GM23248 (cell line): ENCODE measurements around the gene DIP2C. TPM values are rescaled to one million over a fixed set of nuclear protein-coding genes. Genes with fewer than 3 reads are reported as not detected.

Source experiments
- DNase-seq: peaks from one replicate; pipeline ENCODE4 v3.0.0-alpha.2; 2015
- H2AFZ ChIP-seq: fragments of 200-600 bp; sonication (generic); 2 replicates; pipeline ENCODE4 v1.6.1; 2016; ENCODE audit warnings: antibody characterized with exemption
- H3F3A ChIP-seq: fragments of 200-600 bp; sonication (generic); 2 replicates; pipeline ENCODE4 v1.6.1; 2016; ENCODE audit warnings: mild to moderate bottlenecking, antibody characterized with exemption, mixed run types; ENCODE audit not compliant: insufficient read depth
- H3K27ac ChIP-seq: fragments of 200-600 bp; sonication (generic); 2 replicates; pipeline ENCODE4 v1.5.1; 2016; ENCODE audit warnings: mild to moderate bottlenecking
- H3K27me3 ChIP-seq: fragments of 200-600 bp; sonication (generic); replicated peaks from 2 replicates; pipeline ENCODE4 v1.6.1; 2016; ENCODE audit warnings: mild to moderate bottlenecking; ENCODE audit not compliant: insufficient read depth
- H3K36me3 ChIP-seq: fragments of 200-600 bp; sonication (generic); 2 replicates; pipeline ENCODE4 v1.6.1; 2016; ENCODE audit warnings: low read depth, mild to moderate bottlenecking
- H3K4me1 ChIP-seq: fragments of 200-600 bp; sonication (generic); 2 replicates; pipeline ENCODE4 v1.6.1; 2016; ENCODE audit warnings: mild to moderate bottlenecking; ENCODE audit not compliant: insufficient read depth
- H3K4me2 ChIP-seq: fragments of 200-600 bp; sonication (generic); one replicate; pipeline ENCODE4 v1.6.1; 2016; ENCODE audit warnings: mild to moderate bottlenecking; ENCODE audit not compliant: unreplicated experiment
- H3K4me3 ChIP-seq: fragments of 200-600 bp; sonication (generic); 2 replicates; pipeline ENCODE4 v1.5.1; 2016; ENCODE audit warnings: mild to moderate bottlenecking
- H3K79me2 ChIP-seq: fragments of 200-600 bp; sonication (generic); 2 replicates; pipeline ENCODE4 v1.6.1; 2016; ENCODE audit warnings: mild to moderate bottlenecking; ENCODE audit not compliant: insufficient read depth
- H3K9ac ChIP-seq: fragments of 200-600 bp; sonication (generic); 2 replicates; pipeline ENCODE4 v1.6.1; 2016; ENCODE audit warnings: mild to moderate bottlenecking
- H3K9me2 ChIP-seq: fragments of 200-600 bp; sonication (generic); 2 replicates; pipeline ENCODE4 v1.6.1; 2016; ENCODE audit warnings: mixed run types, mild to moderate bottlenecking, moderate library complexity; ENCODE audit not compliant: insufficient read depth
- H3K9me3 ChIP-seq: fragments of 200-600 bp; sonication (generic); one replicate; pipeline ENCODE4 v1.6.1; 2017; ENCODE audit warnings: low read depth
- H4K20me1 ChIP-seq: fragments of 200-600 bp; sonication (generic); 2 replicates; pipeline ENCODE4 v1.6.0; 2016; ENCODE audit not compliant: insufficient read depth
- EZH2 ChIP-seq: fragments of 200-600 bp; sonication (generic); IDR thresholded peaks from 2 replicates; pipeline ENCODE4 v1.6.1; 2018; ENCODE audit warnings: antibody characterized with exemption, mild to moderate bottlenecking; ENCODE audit not compliant: insufficient read depth, poor library complexity, severe bottlenecking
- EZH2phosphoT487 ChIP-seq: fragments of 200-600 bp; sonication (generic); IDR thresholded peaks from 2 replicates; pipeline ENCODE4 v1.6.1; 2018; ENCODE audit warnings: antibody characterized with exemption, moderate library complexity, mild to moderate bottlenecking, low read depth; ENCODE audit not compliant: insufficient read depth
- WGBS, 2 experiments: methylation state at CpG; one replicate each; pipeline ENCODE4 v1.1.6; 2015 to 2017; ENCODE audit warnings: low lambda C conversion rate in 2 of 2, low coverage in 1 of 2; ENCODE audit errors: missing lambda C conversion rate in 2 of 2; 5-methylcytosine and 5-hydroxymethylcytosine counted together
- in situ Hi-C: fragments of 300-500 bp; cut with MboI; formaldehyde crosslinking; loops from 2 replicates; pipeline ENCODE4 v1.15.0; 2020
- polyA plus RNA-seq: library from polyadenylated mRNA; unstranded; fragments of >200 nt; fragmentation: Nextera tagmentation; extraction: Ambion mirVana; gene quantifications from 2 replicates; pipeline ENCODE4 v1.2.1, GENCODE V29; 2016
- total RNA-seq: library from RNA; depleted of rRNA; stranded (reverse); fragments of >200 nt; shearing (Covaris generic); gene quantifications from 2 replicates; pipeline ENCODE4 v1.2.3, GENCODE V29; 2014

DIP2C gene
- total and polyA plus RNA-seq, 2 experiments from 2014 or later, result 12.0 to 13.1 TPM

- no peak overlapping the region for H3K9ac ChIP-seq
- no peaks in the 10 kb centered on the region for H3K9me3 ChIP-seq
- WGBS, 2 experiments, result 45% methylated on average over 19 to 20 of the region's 20 CpGs
- no peak for DNase-seq
- no peaks in the 10 kb centered on the region for H3F3A ChIP-seq
- H3K27me3 ChIP-seq, result no peaks in the 10 kb centered on the region
- TF ChIP-seq EZH2phosphoT487 (no peak), EZH2 (no peak)
- H3K27ac ChIP-seq, result no peak overlapping the region
- H3K36me3 ChIP-seq, result no peaks in the 10 kb centered on the region
- H3K79me2 ChIP-seq, result peaks cover 99% of the 10 kb centered on the region
- H2AFZ ChIP-seq, result no peak overlapping the region
- H3K4me3 ChIP-seq, result no peak overlapping the region
- peaks cover 17% of the 10 kb centered on the region for H3K4me1 ChIP-seq
- H3K4me2 ChIP-seq, result no peak overlapping the region
- no peaks in the 10 kb centered on the region for H3K9me2 ChIP-seq
- in situ Hi-C loops, result no loop called here
- H4K20me1 ChIP-seq, result no peaks in the 10 kb centered on the region
These were observed 118.8 kb downstream of the DIP2C start for GRCh38 chr10:570628-571163.

- Histone ChIP-seq H2AFZ (no peak overlapping the region), H3K4me3 (no peak overlapping the region), H3K79me2 (peaks cover 99% of the 10 kb centered on the region), H3K4me1 (peaks cover 12% of the 10 kb centered on the region), H3K4me2 (no peak overlapping the region), H4K20me1 (no peaks in the 10 kb centered on the region; the same call in 1 of the 2 replicates), H3K9me3 (no peaks in the 10 kb centered on the region), H3K9ac (no peak overlapping the region), H3K27ac (no peak overlapping the region), H3F3A (no peaks in the 10 kb centered on the region), H3K36me3 (no peaks in the 10 kb centered on the region), H3K9me2 (no peaks in the 10 kb centered on the region), H3K27me3 (no peaks in the 10 kb centered on the region)
- no peak for TF ChIP-seq EZH2
- in situ Hi-C loops, result no loop called here
- no peak for DNase-seq
- WGBS, 2 experiments, result 82 to 89% methylated on average over 7 of the region's 7 CpGs
These were observed 119.4 kb downstream of the DIP2C start for GRCh38 chr10:569961-570627.

GRCh38 chr10:568848-569247 lies 120.6 kb downstream of the DIP2C start:
- no peaks in the 10 kb centered on the region for H3K9me2 ChIP-seq
- TF ChIP-seq EZH2phosphoT487, result no peak
- TF ChIP-seq EZH2, result no peak
- in situ Hi-C loops, result no loop called here
- H3K27ac ChIP-seq, result no peak overlapping the region
- no peak overlapping the region for H3K4me3 ChIP-seq
- no peaks in the 10 kb centered on the region for H3F3A ChIP-seq
- no peak for DNase-seq
- H3K27me3 ChIP-seq, result no peaks in the 10 kb centered on the region
- no peak overlapping the region for H3K4me2 ChIP-seq
- H3K9me3 ChIP-seq, result no peaks in the 10 kb centered on the region
- 97% methylated on average over 7 of the region's 7 CpGs for WGBS, 2 experiments
- H2AFZ ChIP-seq, result no peak overlapping the region
- no peak overlapping the region for H3K9ac ChIP-seq
- peaks cover 12% of the 10 kb centered on the region for H3K4me1 ChIP-seq
- H3K79me2 ChIP-seq, result peaks cover 99% of the 10 kb centered on the region
- no peaks in the 10 kb centered on the region; the same call in 1 of the 2 replicates for H4K20me1 ChIP-seq
- no peaks in the 10 kb centered on the region for H3K36me3 ChIP-seq

GRCh38 chr10:567869-568268 lies 121.6 kb downstream of the DIP2C start:
- H4K20me1 ChIP-seq, result no peaks in the 10 kb centered on the region; the same call in 1 of the 2 replicates
- H3K9me2 ChIP-seq, result no peaks in the 10 kb centered on the region

More at GRCh38 chr10:567869-568268, 121.6 kb downstream of the DIP2C start:
- Histone ChIP-seq H3K4me2 (no peak overlapping the region), H3K4me3 (no peak overlapping the region), H3K9me3 (no peaks in the 10 kb centered on the region), H3K4me1 (peaks cover 12% of the 10 kb centered on the region), H3K27ac (no peak overlapping the region), H3K9ac (no peak overlapping the region), H3F3A (no peaks in the 10 kb centered on the region), H3K79me2 (peaks cover 99% of the 10 kb centered on the region), H3K36me3 (no peaks in the 10 kb centered on the region), H2AFZ (no peak overlapping the region), H3K27me3 (no peaks in the 10 kb centered on the region)
- in situ Hi-C loops, result no loop called here
- TF ChIP-seq EZH2phosphoT487 (no peak), EZH2 (no peak)
- WGBS, 2 experiments, result 88% methylated on average over 12 of the region's 12 CpGs
- DNase-seq, result no peak
